A673 (cell line): ENCODE results near the gene SAMD13. TPM values are rescaled to one million over a fixed set of nuclear protein-coding genes. Genes with fewer than 3 reads are reported as not detected.

Experiments
- BruUV-seq: library from RNA; stranded (reverse); fragments of 400-500 nt; replicated peaks from 2 replicates; lab custom pipeline; 2021; lab: Mats Ljungman, UMichigan
- CTCF ChIA-PET: fragments of 300-600 bp; sonication (Branson Sonifier 250); formaldehyde crosslinking; loops from one replicate; lab custom pipeline; 2022; ENCODE audit warnings: antibody characterized with exemption; lab: Charles Lee
- POLR2A ChIA-PET: fragments of 300-600 bp; sonication (Branson Sonifier 250); formaldehyde crosslinking; loops from one replicate; lab custom pipeline; 2022; ENCODE audit warnings: antibody characterized with exemption; ENCODE audit not compliant: low non-redundant PET; lab: Charles Lee
- DNase-seq: peaks from one replicate; pipeline ENCODE4 v3.0.0-alpha.2; 2015; ENCODE audit warnings: low spot score
- H3K27ac ChIP-seq: fragments of 200-600 bp; sonication (generic); 2 replicates; pipeline ENCODE4 v1.5.1; 2016; ENCODE audit warnings: mixed run types, low read depth, mild to moderate bottlenecking, mixed read lengths, antibody characterized with exemption, low read length; ENCODE audit not compliant: poor library complexity, severe bottlenecking
- H3K27me3 ChIP-seq: fragments of 200-600 bp; sonication (generic); replicated peaks from 2 replicates; pipeline ENCODE4 v1.6.1; 2017; ENCODE audit warnings: mixed run types, low read depth, mild to moderate bottlenecking, mixed read lengths, antibody characterized with exemption, low read length; ENCODE audit not compliant: insufficient read depth, poor library complexity
- H3K36me3 ChIP-seq: fragments of 200-600 bp; sonication (generic); 2 replicates; pipeline ENCODE4 v1.6.1; 2016; ENCODE audit warnings: mixed run types, mild to moderate bottlenecking, mixed read lengths, antibody characterized with exemption, low read length; ENCODE audit not compliant: insufficient read depth, poor library complexity, severe bottlenecking
- H3K4me1 ChIP-seq: fragments of 200-600 bp; sonication (generic); 2 replicates; pipeline ENCODE4 v1.6.1; 2017; ENCODE audit warnings: mixed run types, mild to moderate bottlenecking, mixed read lengths, antibody characterized with exemption, low read length; ENCODE audit not compliant: insufficient read depth, poor library complexity, severe bottlenecking
- H3K4me3 ChIP-seq: fragments of 200-600 bp; sonication (generic); 2 replicates; pipeline ENCODE4 v1.5.1; 2016; ENCODE audit warnings: low read depth, mixed run types, mild to moderate bottlenecking, mixed read lengths, low read length; ENCODE audit not compliant: poor library complexity, severe bottlenecking
- H3K9me3 ChIP-seq: fragments of 200-600 bp; sonication (generic); 2 replicates; pipeline ENCODE4 v1.6.1; 2016; ENCODE audit warnings: mixed run types, low read depth, mild to moderate bottlenecking, mixed read lengths, antibody characterized with exemption, low read length; ENCODE audit not compliant: poor library complexity, severe bottlenecking
- EZH2 ChIP-seq: fragments of 200-600 bp; sonication (generic); IDR thresholded peaks from 2 replicates; pipeline ENCODE4 v1.6.1; 2017; ENCODE audit warnings: borderline replicate concordance, low read depth, mild to moderate bottlenecking, mixed read lengths, antibody characterized with exemption, low read length; ENCODE audit not compliant: poor library complexity, severe bottlenecking
- intact Hi-C: fragments of 100-400 bp; cut with micrococcal nuclease; formaldehyde crosslinking; loops from one replicate; pipeline ENCODE4 v1.10.0; 2022; ENCODE audit not compliant: unreplicated experiment
- total RNA-seq: library from RNA; stranded (reverse); gene quantifications from 2 replicates; pipeline ENCODE4 v1.2.3, GENCODE V29; 2021
- TF ChIP-seq, protein P1 (sequence below): fragments of 300-800, 200-600 bp; sonication (generic); conservative IDR thresholded peaks from 2 replicates; pipeline ENCODE4 v1.5.1; 2017; ENCODE audit warnings: low read depth, mild to moderate bottlenecking, antibody characterized with exemption, low read length, moderate library complexity, mixed read lengths

The SAMD13 gene
- total RNA-seq, 1 experiment from 2014 or later, result 1.2 TPM

DNA sequence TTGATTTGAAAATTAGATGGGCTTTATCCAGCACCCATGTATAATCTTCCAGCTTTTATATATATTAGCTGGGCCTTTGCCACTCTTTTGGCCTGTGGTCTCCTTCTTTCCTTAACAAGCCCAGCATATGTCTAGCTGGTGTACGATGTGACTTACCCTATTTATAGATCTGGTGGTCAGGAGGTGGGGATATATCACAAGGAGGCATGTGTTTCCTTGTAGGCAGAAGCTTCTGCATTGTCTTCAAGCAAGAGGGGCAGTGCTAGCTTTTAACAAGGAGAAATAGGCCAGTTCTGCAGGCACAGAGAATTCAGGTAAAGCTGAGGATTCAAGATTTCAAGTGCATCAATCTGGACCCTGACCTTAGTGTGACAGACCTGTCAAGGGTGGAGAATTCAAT, 58.8 kb downstream of the SAMD13 start:
- Histone ChIP-seq H3K4me3 (no peak overlapping the region), H3K27me3 (no peaks in the 10 kb centered on the region), H3K9me3 (no peaks in the 10 kb centered on the region), H3K4me1 (peaks cover 3% of the 10 kb centered on the region), H3K36me3 (no peaks in the 10 kb centered on the region), H3K27ac (no peak overlapping the region)
- TF ChIP-seq, protein P1, sequence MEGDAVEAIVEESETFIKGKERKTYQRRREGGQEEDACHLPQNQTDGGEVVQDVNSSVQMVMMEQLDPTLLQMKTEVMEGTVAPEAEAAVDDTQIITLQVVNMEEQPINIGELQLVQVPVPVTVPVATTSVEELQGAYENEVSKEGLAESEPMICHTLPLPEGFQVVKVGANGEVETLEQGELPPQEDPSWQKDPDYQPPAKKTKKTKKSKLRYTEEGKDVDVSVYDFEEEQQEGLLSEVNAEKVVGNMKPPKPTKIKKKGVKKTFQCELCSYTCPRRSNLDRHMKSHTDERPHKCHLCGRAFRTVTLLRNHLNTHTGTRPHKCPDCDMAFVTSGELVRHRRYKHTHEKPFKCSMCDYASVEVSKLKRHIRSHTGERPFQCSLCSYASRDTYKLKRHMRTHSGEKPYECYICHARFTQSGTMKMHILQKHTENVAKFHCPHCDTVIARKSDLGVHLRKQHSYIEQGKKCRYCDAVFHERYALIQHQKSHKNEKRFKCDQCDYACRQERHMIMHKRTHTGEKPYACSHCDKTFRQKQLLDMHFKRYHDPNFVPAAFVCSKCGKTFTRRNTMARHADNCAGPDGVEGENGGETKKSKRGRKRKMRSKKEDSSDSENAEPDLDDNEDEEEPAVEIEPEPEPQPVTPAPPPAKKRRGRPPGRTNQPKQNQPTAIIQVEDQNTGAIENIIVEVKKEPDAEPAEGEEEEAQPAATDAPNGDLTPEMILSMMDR, result no peak
- no peak for TF ChIP-seq EZH2
- ChIA-PET POLR2A (no interaction called here), CTCF (no interaction called here)
- BruUV-seq, result no TSS peak
- intact Hi-C loops, result no loop called here
- DNase-seq, result no peak

DNA sequence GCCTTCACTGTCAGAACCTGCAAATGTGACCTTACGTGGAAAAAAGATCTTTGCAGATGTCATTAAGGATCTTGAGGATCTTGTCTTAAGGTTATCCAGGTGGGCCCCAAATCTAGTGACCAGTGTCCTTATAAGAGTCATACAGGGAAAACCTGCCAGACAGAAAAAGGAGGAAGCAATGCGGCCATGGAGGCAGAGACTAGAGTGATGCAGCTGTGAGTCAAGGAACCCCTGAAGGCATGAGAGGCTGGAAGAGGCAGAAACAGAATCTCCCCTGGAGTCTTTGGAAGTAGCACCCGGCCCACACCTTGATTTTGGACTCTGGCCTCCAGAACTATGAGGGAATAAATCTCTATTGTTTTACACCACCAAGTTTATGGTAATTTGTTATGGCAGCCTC, 60.3 kb downstream of the SAMD13 start:
- Histone ChIP-seq H3K36me3 (no peaks in the 10 kb centered on the region), H3K4me3 (no peak overlapping the region), H3K9me3 (no peaks in the 10 kb centered on the region), H3K27ac (no peak overlapping the region), H3K27me3 (no peaks in the 10 kb centered on the region), H3K4me1 (peaks cover 6% of the 10 kb centered on the region)
- POLR2A ChIA-PET, result no interaction called here
- DNase-seq, result no peak
- TF ChIP-seq, protein P1, result no peak
- no peak for TF ChIP-seq EZH2
- no TSS peak for BruUV-seq
- CTCF ChIA-PET, result no interaction called here
- intact Hi-C loops, result no loop called here

GRCh38 chr1:84363019-84363418, 61.5 kb downstream of the SAMD13 start:
- ChIA-PET CTCF (no interaction called here), POLR2A (no interaction called here)
- DNase-seq, result no peak
- H3K36me3 ChIP-seq, result no peaks in the 10 kb centered on the region
- H3K9me3 ChIP-seq, result no peaks in the 10 kb centered on the region
- intact Hi-C loops, result no loop called here
- H3K27ac ChIP-seq, result no peak overlapping the region
- H3K4me3 ChIP-seq, result no peak overlapping the region
- no TSS peak for BruUV-seq
- peaks cover 6% of the 10 kb centered on the region for H3K4me1 ChIP-seq
- TF ChIP-seq EZH2, result no peak
- TF ChIP-seq, protein P1, result no peak
- no peaks in the 10 kb centered on the region for H3K27me3 ChIP-seq
